Hepatocyte (in vitro differentiated cells): ENCODE measurements around the gene GLI3. TPM values are rescaled to one million over a fixed set of nuclear protein-coding genes. Genes with fewer than 3 reads are reported as not detected.

ENCODE experiments used
- DNase-seq: peaks from one replicate; pipeline ENCODE4 v3.0.0-alpha.2; 2016; ENCODE audit warnings: low spot score
- H2AFZ ChIP-seq: fragments of 200-600 bp; sonication (generic); 2 replicates; pipeline ENCODE4 v1.6.0; 2016; ENCODE audit warnings: antibody characterized with exemption, mild to moderate bottlenecking
- H3K27ac ChIP-seq: fragments of 200-600 bp; sonication (generic); 2 replicates; pipeline ENCODE4 v1.5.1; 2016; ENCODE audit warnings: mild to moderate bottlenecking
- H3K27me3 ChIP-seq: fragments of 200-600 bp; sonication (generic); 2 replicates; pipeline ENCODE4 v1.6.1; 2016
- H3K36me3 ChIP-seq: fragments of 200-600 bp; sonication (generic); replicated peaks from 2 replicates; pipeline ENCODE4 v1.5.1; 2016; ENCODE audit warnings: low read depth; ENCODE audit not compliant: insufficient read depth
- H3K4me1 ChIP-seq: fragments of 200-600 bp; sonication (generic); 2 replicates; pipeline ENCODE4 v1.5.1; 2016; ENCODE audit warnings: mild to moderate bottlenecking, moderate library complexity; ENCODE audit not compliant: insufficient read depth
- H3K4me2 ChIP-seq: fragments of 200-600 bp; sonication (generic); 2 replicates; pipeline ENCODE4 v1.6.0; 2016
- H3K4me3 ChIP-seq: fragments of 200-600 bp; sonication (generic); 2 replicates; pipeline ENCODE4 v1.5.1; 2016; ENCODE audit warnings: mild to moderate bottlenecking
- H3K79me2 ChIP-seq: fragments of 200-600 bp; sonication (generic); 2 replicates; pipeline ENCODE4 v1.6.0; 2017; ENCODE audit warnings: mild to moderate bottlenecking
- H3K9me2 ChIP-seq: fragments of 200-600 bp; sonication (generic); replicated peaks from 2 replicates; pipeline ENCODE4 v1.6.0; 2017; ENCODE audit warnings: mild to moderate bottlenecking; ENCODE audit not compliant: insufficient read depth
- H3K9me3 ChIP-seq: fragments of 200-600 bp; sonication (generic); 2 replicates; pipeline ENCODE4 v1.5.1; 2016; ENCODE audit warnings: low read depth, mild to moderate bottlenecking
- H4K20me1 ChIP-seq: fragments of 200-600 bp; sonication (generic); 2 replicates; pipeline ENCODE4 v1.6.0; 2016; ENCODE audit warnings: mild to moderate bottlenecking; ENCODE audit not compliant: insufficient read depth, poor library complexity, severe bottlenecking
- EZH2 ChIP-seq: fragments of 200-600 bp; sonication (generic); IDR thresholded peaks from 2 replicates; pipeline ENCODE4 v1.6.1; 2016; ENCODE audit warnings: antibody characterized with exemption, mild to moderate bottlenecking, borderline replicate concordance
- EZH2phosphoT487 ChIP-seq: fragments of 200-600 bp; sonication (generic); IDR thresholded peaks from one replicate; pipeline ENCODE4 v1.6.1; 2018; ENCODE audit warnings: antibody characterized with exemption, mild to moderate bottlenecking, low read depth, moderate library complexity; ENCODE audit not compliant: unreplicated experiment, severe bottlenecking
- WGBS: methylation state at CpG from one replicate; pipeline ENCODE4 v1.1.6; 2016; ENCODE audit warnings: low lambda C conversion rate; ENCODE audit errors: missing lambda C conversion rate; 5-methylcytosine and 5-hydroxymethylcytosine counted together
- polyA plus RNA-seq: library from polyadenylated mRNA; unstranded; fragments of >200 nt; fragmentation: Nextera tagmentation; extraction: Ambion mirVana; gene quantifications from 2 replicates; pipeline ENCODE4 v1.2.1, GENCODE V29; 2016
- total RNA-seq: library from RNA; depleted of rRNA; stranded (reverse); fragments of >200 nt; gene quantifications from 2 replicates; pipeline ENCODE4 v1.2.3, GENCODE V29; 2014
- TF ChIP-seq, protein P1 (sequence below): fragments of 200-600 bp; sonication (generic); IDR thresholded peaks from 2 replicates; pipeline ENCODE4 v1.5.1; 2016; ENCODE audit warnings: antibody characterized with exemption, mild to moderate bottlenecking; ENCODE audit not compliant: poor library complexity

GLI3 gene
- total and polyA plus RNA-seq, 2 experiments from 2014 or later, result 5.5 to 20.0 TPM

DNA sequence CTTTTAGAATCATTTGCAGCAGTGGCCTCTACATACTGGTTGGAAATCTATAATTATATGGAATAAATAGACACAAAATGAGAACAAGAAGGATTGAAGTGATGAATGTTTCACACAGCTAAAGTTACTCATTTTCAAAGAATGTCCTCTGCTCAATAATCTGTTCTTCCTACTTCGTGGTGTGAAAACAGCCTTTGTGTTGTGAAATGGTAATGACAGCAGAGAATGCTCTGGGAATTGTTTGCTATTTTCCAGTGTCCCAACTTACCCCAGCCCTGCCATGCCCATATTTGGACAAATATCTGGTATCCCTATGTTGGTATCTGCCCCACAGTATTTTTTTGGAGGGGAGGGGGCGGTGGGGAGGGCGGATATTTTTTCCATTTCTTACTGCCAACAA is 130.4 kb downstream of the GLI3 start:
- H3K9me3 ChIP-seq, result no peaks in the 10 kb centered on the region
- TF ChIP-seq EZH2, result no peak

DNA sequence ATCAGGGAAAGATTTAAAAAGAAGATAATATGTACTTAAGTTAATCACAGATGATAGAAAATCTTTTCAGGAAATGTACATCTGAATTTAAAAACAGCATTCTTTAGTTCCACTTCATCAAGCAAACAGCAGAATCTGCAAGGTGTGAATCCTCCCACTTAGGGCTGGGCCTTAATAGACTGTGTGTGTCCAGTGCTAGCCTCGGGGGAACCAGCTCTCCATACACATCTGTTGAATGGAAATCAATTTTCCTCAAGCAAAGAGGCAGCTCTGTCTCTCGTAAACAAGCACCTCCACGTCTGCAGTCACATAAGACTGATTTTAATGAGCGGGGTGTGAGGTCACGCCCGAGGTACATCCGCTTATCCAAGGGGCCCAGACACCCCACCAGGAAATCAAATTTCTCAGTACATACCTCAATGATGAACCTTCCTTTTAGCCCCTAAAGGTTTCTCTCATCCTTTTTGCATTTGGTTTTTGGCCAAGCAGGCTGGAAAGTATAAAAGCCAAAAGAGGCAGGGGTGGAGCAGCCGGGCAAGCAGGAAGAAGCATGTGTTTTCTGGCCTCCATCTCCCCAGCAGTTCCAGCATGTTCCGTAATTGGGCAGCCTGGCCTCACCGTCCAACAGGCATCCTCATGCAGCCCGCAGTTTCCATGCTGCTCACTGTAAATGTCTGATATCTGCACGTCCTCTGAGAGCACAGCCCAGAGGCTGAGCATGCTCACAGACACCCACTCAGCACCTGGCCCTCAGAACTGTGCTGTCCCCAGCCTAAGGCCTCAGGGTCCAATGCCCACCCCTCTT is 131.3 kb downstream of the GLI3 start:
- TF ChIP-seq EZH2, result no peak
- TF ChIP-seq, protein P1, sequence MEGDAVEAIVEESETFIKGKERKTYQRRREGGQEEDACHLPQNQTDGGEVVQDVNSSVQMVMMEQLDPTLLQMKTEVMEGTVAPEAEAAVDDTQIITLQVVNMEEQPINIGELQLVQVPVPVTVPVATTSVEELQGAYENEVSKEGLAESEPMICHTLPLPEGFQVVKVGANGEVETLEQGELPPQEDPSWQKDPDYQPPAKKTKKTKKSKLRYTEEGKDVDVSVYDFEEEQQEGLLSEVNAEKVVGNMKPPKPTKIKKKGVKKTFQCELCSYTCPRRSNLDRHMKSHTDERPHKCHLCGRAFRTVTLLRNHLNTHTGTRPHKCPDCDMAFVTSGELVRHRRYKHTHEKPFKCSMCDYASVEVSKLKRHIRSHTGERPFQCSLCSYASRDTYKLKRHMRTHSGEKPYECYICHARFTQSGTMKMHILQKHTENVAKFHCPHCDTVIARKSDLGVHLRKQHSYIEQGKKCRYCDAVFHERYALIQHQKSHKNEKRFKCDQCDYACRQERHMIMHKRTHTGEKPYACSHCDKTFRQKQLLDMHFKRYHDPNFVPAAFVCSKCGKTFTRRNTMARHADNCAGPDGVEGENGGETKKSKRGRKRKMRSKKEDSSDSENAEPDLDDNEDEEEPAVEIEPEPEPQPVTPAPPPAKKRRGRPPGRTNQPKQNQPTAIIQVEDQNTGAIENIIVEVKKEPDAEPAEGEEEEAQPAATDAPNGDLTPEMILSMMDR, result no peak
- no peak for TF ChIP-seq EZH2phosphoT487
- Histone ChIP-seq H3K4me1 (peaks cover 23% of the 10 kb centered on the region), H3K4me2 (no peak overlapping the region), H3K27ac (no peak overlapping the region), H3K79me2 (peaks cover 4% of the 10 kb centered on the region), H3K9me2 (no peaks in the 10 kb centered on the region), H3K27me3 (no peaks in the 10 kb centered on the region), H3K36me3 (no peaks in the 10 kb centered on the region), H4K20me1 (no peaks in the 10 kb centered on the region), H2AFZ (no peak overlapping the region), H3K4me3 (no peak overlapping the region), H3K9me3 (no peaks in the 10 kb centered on the region)
- DNase-seq, result no peak
- WGBS, result 57% methylated on average over 12 of the region's 12 CpGs

More for the DNA sequence above, 130.4 kb downstream of the GLI3 start:
- WGBS, result 85% methylated on average over 3 of the region's 3 CpGs
- H3K27ac ChIP-seq, result no peak overlapping the region
- H2AFZ ChIP-seq, result no peak overlapping the region
- peaks cover 23% of the 10 kb centered on the region for H3K4me1 ChIP-seq
- no peaks in the 10 kb centered on the region for H3K9me2 ChIP-seq
- H3K36me3 ChIP-seq, result no peaks in the 10 kb centered on the region
- H3K79me2 ChIP-seq, result peaks cover 4% of the 10 kb centered on the region
- no peak overlapping the region for H3K4me2 ChIP-seq
- H3K4me3 ChIP-seq, result no peak overlapping the region
- H3K27me3 ChIP-seq, result no peaks in the 10 kb centered on the region
- no peaks in the 10 kb centered on the region for H4K20me1 ChIP-seq
- DNase-seq, result no peak

GRCh38 chr7:42104694-42105093 is 132.3 kb downstream of the GLI3 start:
- Histone ChIP-seq H3K9me2 (no peaks in the 10 kb centered on the region), H3K4me3 (no peak overlapping the region), H3K36me3 (no peaks in the 10 kb centered on the region), H3K27me3 (no peaks in the 10 kb centered on the region), H3K79me2 (peaks cover 2% of the 10 kb centered on the region), H3K4me2 (no peak overlapping the region), H4K20me1 (no peaks in the 10 kb centered on the region), H3K4me1 (peaks cover 23% of the 10 kb centered on the region), H3K27ac (no peak overlapping the region), H3K9me3 (no peaks in the 10 kb centered on the region), H2AFZ (no peak overlapping the region)
- WGBS, result 81% methylated on average over 2 of the region's 2 CpGs
- no peak for DNase-seq
- TF ChIP-seq EZH2phosphoT487, result no peak
- no peak for TF ChIP-seq EZH2
- TF ChIP-seq, protein P1, result no peak

GRCh38 chr7:42104231-42104630 is 132.8 kb downstream of the GLI3 start:
- no peak for DNase-seq
- Histone ChIP-seq H3K27ac (no peak overlapping the region), H3K9me2 (no peaks in the 10 kb centered on the region), H3K9me3 (no peaks in the 10 kb centered on the region), H2AFZ (no peak overlapping the region), H3K36me3 (no peaks in the 10 kb centered on the region), H3K4me2 (no peak overlapping the region), H3K4me1 (peaks cover 20% of the 10 kb centered on the region), H3K4me3 (no peak overlapping the region), H4K20me1 (no peaks in the 10 kb centered on the region), H3K27me3 (no peaks in the 10 kb centered on the region), H3K79me2 (peaks cover 2% of the 10 kb centered on the region)
- 93% methylated on average over 5 of the region's 5 CpGs for WGBS
- TF ChIP-seq, protein P1, result no peak
- TF ChIP-seq EZH2, result no peak
- no peak for TF ChIP-seq EZH2phosphoT487
